Measurements from ENCODE around the gene PKHD1. TPM values are rescaled to one million over a fixed set of nuclear protein-coding genes. Genes with fewer than 3 reads are reported as not detected.

PKHD1 gene
- total and polyA plus RNA-seq, 12 donors = 0.03 to 0.22 (median 0.09) TPM; not detected in 3

DNA sequence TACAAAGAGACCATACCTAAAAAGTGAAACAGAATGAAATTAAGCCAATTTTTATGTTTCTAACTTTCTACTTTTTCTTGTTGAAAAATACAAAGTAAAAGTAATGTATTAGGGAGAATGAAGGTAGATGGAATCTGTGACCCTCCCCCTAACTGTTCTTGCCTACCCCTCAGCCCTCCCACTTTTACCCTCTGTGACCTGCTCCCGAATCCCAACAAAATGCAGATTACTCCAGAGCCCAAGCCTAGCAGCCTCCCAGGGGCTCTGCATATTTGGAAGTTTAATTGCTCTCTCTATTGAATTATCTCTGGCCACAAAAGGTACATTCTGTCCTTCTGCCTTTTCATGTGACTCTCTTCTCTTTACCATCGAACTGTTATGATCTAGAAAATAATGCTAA lies 201.5 kb downstream of the PKHD1 start:
- H3K4me3 ChIP-seq = no peak overlapping the region
- no peaks in the 10 kb centered on the region for H3K9me3 ChIP-seq (replicated peaks in 1 of 3)
- no peak for TF ChIP-seq CTCF (IDR thresholded peaks at IDR 0.05)
- no peak for TF ChIP-seq POLR2A (IDR thresholded peaks at IDR 0.05)
- H3K36me3 ChIP-seq (replicated peaks in 1 of 2) = no peaks in the 10 kb centered on the region
- intact Hi-C loops (cut with DNase I) = no loop called here
- H3K4me1 ChIP-seq (replicated peaks in 1 of 2) = no peaks in the 10 kb centered on the region
- WGBS, 4 donors = 34 to 45% (median 40%) methylated on average over 2 of the region's 2 CpGs
- DNase-seq = no peak
- H3K27me3 ChIP-seq = no peaks in the 10 kb centered on the region
- H3K27ac ChIP-seq = no peak overlapping the region

GRCh38 chr6:51868591-51869355 lies 218.6 kb downstream of the PKHD1 start:
- Histone ChIP-seq H3K4me3 (no peak overlapping the region), H3K36me3 (replicated peaks in 1 of 2) (no peaks in the 10 kb centered on the region), H3K4me1 (replicated peaks in 1 of 2) (no peaks in the 10 kb centered on the region), H3K9me3 (replicated peaks in 1 of 3) (no peaks in the 10 kb centered on the region), H3K27me3 (no peaks in the 10 kb centered on the region), H3K27ac (no peak overlapping the region)
- TF ChIP-seq CTCF (IDR thresholded peaks at IDR 0.05) (no peak), POLR2A (IDR thresholded peaks at IDR 0.05) (no peak)
- DNase-seq = no peak
- intact Hi-C loops (cut with DNase I) = no loop called here

DNA sequence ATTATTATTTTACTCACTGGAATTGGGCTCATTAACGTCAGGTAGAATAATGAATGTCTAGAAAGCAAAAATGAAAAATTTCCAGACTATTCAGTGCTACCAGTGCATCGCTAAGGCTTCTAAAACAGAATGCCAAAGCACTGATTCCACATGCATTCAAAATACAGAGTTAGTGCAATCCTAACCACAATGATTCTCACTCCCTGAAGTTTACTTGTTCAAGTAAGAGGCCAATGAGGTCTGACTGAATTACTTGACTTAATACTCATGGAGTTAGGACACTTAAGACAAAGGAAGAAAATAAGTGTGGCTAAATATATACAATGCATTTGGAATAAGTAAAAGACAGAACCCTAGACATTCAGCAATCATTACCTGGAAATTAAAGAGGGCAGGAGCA lies 220.5 kb downstream of the PKHD1 start:
- Histone ChIP-seq H3K4me3 (no peak overlapping the region), H3K9me3 (replicated peaks in 1 of 3) (no peaks in the 10 kb centered on the region), H3K4me1 (replicated peaks in 1 of 2) (no peaks in the 10 kb centered on the region), H3K36me3 (replicated peaks in 1 of 2) (no peaks in the 10 kb centered on the region), H3K27ac (no peak overlapping the region), H3K27me3 (no peaks in the 10 kb centered on the region)
- intact Hi-C loops (cut with DNase I) = no loop called here
- DNase-seq = no peak
- WGBS, 4 donors = 21 to 44% (median 24%) methylated on average over 2 of the region's 2 CpGs
- TF ChIP-seq CTCF (IDR thresholded peaks at IDR 0.05) = no peak
- no peak for TF ChIP-seq POLR2A (IDR thresholded peaks at IDR 0.05)

DNA sequence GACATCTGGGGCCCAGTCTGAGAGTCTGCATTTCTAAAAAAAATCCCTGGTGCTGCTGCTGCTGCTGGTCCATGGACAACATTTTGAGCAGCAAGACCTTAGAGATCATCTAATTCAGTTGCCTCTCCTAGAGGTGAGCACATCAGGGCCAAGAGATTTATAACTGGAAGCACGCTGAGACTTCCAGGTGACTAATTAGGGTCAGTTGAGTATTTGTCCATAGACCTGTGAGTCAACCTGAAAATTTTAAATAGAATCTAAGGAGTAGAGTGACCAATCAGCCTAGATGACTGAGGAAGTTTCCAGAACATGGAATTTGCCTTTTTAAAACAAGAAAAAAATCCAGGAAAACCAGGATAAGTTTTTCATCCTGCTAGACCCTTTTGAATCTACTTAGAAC lies 221.4 kb downstream of the PKHD1 start:
- Histone ChIP-seq H3K4me1 (replicated peaks in 1 of 2) (no peaks in the 10 kb centered on the region), H3K4me3 (no peak overlapping the region), H3K9me3 (replicated peaks in 1 of 3) (no peaks in the 10 kb centered on the region), H3K27me3 (no peaks in the 10 kb centered on the region), H3K36me3 (replicated peaks in 1 of 2) (no peaks in the 10 kb centered on the region), H3K27ac (no peak overlapping the region)
- TF ChIP-seq POLR2A (IDR thresholded peaks at IDR 0.05) = no peak
- no peak for TF ChIP-seq CTCF (IDR thresholded peaks at IDR 0.05)
- 44 to 57% (median 51%) methylated on average over 1 of the region's 1 CpG for WGBS, 4 donors
- intact Hi-C loops (cut with DNase I) = no loop called here
- no peak for DNase-seq

Measured in adrenal gland (tissue), 12 donors.